Mammary epithelial cell (primary cell): Measurements from ENCODE around the gene ARHGAP4.

ENCODE experiments used
- EZH2 ChIP-seq: IDR thresholded peaks from 2 replicates; pipeline ENCODE4 v1.6.1; 2012; ENCODE audit warnings: low read length, inconsistent platforms, borderline replicate concordance
- TF ChIP-seq, protein P1 (sequence below), 2 donors: IDR thresholded peaks in 1 of 2; conservative IDR thresholded peaks in 1 of 2; 2 replicates each; pipeline ENCODE4 v1.5.1; 2011 to 2012; ENCODE audit warnings: inconsistent platforms in 2 of 2, low read length in 2 of 2, mild to moderate bottlenecking in 2 of 2, control low read depth in 1 of 2, low read depth in 1 of 2; ENCODE audit not compliant: insufficient read depth in 1 of 2; ENCODE audit errors: extremely low read depth in 1 of 2

DNA sequence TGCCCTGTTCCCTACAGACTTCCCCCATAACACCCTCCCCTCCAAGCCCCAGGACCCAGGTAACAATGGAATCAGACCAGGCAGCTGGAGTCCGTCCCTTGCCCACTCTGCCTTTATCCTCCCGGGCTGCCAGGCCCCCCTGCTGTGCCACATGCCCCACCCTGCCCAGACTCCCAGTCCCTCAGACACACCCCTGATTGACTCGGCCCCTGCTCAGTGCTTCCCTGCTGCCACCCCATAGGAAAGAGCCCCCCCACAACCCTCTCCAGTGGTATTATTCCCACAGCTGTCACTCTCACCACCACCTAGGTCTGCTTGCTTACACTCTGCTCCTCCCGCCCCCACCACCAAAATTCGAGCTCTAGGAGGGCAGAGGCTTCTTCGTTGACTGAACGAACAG is 13.5 kb upstream of the ARHGAP4 start:
- TF ChIP-seq, protein P1, sequence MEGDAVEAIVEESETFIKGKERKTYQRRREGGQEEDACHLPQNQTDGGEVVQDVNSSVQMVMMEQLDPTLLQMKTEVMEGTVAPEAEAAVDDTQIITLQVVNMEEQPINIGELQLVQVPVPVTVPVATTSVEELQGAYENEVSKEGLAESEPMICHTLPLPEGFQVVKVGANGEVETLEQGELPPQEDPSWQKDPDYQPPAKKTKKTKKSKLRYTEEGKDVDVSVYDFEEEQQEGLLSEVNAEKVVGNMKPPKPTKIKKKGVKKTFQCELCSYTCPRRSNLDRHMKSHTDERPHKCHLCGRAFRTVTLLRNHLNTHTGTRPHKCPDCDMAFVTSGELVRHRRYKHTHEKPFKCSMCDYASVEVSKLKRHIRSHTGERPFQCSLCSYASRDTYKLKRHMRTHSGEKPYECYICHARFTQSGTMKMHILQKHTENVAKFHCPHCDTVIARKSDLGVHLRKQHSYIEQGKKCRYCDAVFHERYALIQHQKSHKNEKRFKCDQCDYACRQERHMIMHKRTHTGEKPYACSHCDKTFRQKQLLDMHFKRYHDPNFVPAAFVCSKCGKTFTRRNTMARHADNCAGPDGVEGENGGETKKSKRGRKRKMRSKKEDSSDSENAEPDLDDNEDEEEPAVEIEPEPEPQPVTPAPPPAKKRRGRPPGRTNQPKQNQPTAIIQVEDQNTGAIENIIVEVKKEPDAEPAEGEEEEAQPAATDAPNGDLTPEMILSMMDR (conservative IDR thresholded peaks at IDR 0.05 in 1 of 2, IDR thresholded peaks at IDR 0.05 in 1 of 2; ENCODE audit: extremely low read depth in 1 of 2, insufficient read depth in 1 of 2, low read depth in 1 of 2, low read length in 2 of 2) = no peak
- TF ChIP-seq EZH2 = no peak
